C4-2B (cell line): ENCODE results near the gene PSMB9.

Experiments
- ZFX ChIP-seq: fragments of 450-650 bp; IDR thresholded peaks from 2 replicates; pipeline ENCODE4 v1.6.1; 2017
- TF ChIP-seq, protein P1 (sequence below): fragments of 450-650 bp; conservative IDR thresholded peaks from 2 replicates; pipeline ENCODE4 v1.5.1; 2017; ENCODE audit warnings: mild to moderate bottlenecking

DNA sequence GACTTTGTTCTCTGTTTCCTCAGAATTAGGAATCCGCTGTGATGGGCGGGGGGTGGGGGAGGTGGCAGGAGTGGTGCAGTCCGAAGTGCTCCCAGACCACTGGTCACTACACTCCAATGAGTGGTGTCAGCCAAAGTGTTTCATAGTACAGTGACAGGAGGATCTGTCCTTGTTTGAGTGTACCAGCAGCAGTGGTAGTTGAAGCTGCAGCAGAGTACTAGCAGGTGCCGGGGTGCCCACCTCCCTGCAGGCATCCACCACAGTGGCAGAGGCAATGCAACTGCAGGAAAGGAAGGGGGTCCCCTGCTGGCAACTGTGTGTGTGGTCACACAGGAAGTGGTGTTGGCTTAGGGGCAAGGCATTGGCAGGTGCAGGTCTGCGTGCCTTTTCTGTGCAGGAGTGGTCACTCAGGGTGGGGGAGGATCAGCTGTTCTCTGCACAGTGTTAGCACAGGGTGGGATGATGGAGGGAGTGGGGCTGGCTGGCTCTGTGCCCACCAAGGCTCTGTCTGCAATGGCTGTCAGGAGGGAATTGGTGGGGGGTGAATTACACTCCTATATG, 46.9 kb upstream of the PSMB9 start:
- TF ChIP-seq, protein P1, sequence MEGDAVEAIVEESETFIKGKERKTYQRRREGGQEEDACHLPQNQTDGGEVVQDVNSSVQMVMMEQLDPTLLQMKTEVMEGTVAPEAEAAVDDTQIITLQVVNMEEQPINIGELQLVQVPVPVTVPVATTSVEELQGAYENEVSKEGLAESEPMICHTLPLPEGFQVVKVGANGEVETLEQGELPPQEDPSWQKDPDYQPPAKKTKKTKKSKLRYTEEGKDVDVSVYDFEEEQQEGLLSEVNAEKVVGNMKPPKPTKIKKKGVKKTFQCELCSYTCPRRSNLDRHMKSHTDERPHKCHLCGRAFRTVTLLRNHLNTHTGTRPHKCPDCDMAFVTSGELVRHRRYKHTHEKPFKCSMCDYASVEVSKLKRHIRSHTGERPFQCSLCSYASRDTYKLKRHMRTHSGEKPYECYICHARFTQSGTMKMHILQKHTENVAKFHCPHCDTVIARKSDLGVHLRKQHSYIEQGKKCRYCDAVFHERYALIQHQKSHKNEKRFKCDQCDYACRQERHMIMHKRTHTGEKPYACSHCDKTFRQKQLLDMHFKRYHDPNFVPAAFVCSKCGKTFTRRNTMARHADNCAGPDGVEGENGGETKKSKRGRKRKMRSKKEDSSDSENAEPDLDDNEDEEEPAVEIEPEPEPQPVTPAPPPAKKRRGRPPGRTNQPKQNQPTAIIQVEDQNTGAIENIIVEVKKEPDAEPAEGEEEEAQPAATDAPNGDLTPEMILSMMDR: no peak
- no peak for TF ChIP-seq ZFX
